ENCODE measurements around the gene VTA1. TPM values are rescaled to one million over a fixed set of nuclear protein-coding genes. Genes with fewer than 3 reads are reported as not detected.
"Not testable (repeated sequence)": the region's sequence is repeated elsewhere in the genome, so short reads cannot be mapped to it uniquely, and the experiment has no call there.

The VTA1 gene
- total RNA-seq, 6 experiments from 2014 or later, result 68.3 to 81.3 (median 77.1) TPM

DNA sequence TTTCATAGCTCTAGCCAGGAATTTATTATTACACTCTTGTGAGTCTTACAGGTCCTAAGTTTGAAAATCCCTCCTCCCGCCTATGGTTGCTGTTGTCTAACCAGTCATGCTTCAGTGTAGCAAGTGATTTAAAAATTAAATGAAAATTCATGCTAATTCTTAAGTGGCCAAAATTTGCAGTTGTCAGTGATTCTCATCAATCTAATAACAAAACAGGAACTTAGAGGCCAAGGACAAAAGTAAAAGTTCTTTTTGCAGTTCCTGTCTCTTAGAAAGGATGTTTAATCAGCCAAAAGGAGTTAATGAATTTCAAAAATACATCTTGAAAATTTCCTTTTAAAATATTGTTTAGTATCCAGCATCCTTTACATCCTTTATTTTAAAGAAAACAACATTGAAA, 36.3 kb downstream of the VTA1 start:
- H3K4me1 Mint-ChIP-seq (ENCODE audit: low read depth), result peaks cover 14% of the 10 kb centered on the region; the same call in 1 of the 2 replicates
- H3K36me3 Mint-ChIP-seq (ENCODE audit: low read depth), result peaks cover 10% of the 10 kb centered on the region
- DNase-seq, result no peak
- H3K4me3 Mint-ChIP-seq, result no peak overlapping the region
- H3K9me3 Mint-ChIP-seq, result no peaks in the 10 kb centered on the region
- no peak overlapping the region for H3K27ac Mint-ChIP-seq
- no peaks in the 10 kb centered on the region; the same call in 1 of the 2 replicates for H3K27me3 Mint-ChIP-seq (ENCODE audit: insufficient read depth)
- TF ChIP-seq, protein P1, sequence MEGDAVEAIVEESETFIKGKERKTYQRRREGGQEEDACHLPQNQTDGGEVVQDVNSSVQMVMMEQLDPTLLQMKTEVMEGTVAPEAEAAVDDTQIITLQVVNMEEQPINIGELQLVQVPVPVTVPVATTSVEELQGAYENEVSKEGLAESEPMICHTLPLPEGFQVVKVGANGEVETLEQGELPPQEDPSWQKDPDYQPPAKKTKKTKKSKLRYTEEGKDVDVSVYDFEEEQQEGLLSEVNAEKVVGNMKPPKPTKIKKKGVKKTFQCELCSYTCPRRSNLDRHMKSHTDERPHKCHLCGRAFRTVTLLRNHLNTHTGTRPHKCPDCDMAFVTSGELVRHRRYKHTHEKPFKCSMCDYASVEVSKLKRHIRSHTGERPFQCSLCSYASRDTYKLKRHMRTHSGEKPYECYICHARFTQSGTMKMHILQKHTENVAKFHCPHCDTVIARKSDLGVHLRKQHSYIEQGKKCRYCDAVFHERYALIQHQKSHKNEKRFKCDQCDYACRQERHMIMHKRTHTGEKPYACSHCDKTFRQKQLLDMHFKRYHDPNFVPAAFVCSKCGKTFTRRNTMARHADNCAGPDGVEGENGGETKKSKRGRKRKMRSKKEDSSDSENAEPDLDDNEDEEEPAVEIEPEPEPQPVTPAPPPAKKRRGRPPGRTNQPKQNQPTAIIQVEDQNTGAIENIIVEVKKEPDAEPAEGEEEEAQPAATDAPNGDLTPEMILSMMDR (IDR thresholded peaks at IDR 0.05), result no peak

DNA sequence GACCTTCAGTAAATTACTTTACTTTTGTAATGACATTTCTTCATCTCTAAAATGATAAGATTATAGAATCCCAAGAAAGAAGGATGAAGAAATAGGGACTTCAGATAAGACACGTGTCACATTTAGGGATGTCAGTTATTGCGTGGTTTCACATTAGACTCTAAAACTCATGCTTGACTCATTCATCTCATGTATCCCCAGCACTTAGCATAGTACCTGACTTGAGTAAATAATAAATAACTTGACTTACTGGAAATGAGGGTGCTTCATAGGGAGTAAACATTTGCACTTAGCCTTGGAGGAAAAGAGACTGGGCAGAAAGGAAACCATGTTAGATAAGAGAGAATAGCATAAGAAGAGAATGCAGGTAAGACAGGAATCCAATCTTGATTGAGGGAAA, 37.2 kb downstream of the VTA1 start:
- no peaks in the 10 kb centered on the region for H3K9me3 Mint-ChIP-seq
- H3K4me1 Mint-ChIP-seq (ENCODE audit: low read depth), result peaks cover 18% of the 10 kb centered on the region; the same call in 1 of the 2 replicates
- no peaks in the 10 kb centered on the region; the same call in 1 of the 2 replicates for H3K27me3 Mint-ChIP-seq (ENCODE audit: insufficient read depth)
- TF ChIP-seq, protein P1 (IDR thresholded peaks at IDR 0.05), result no peak
- no peak overlapping the region for H3K27ac Mint-ChIP-seq
- no peak for DNase-seq
- peaks cover 14% of the 10 kb centered on the region for H3K36me3 Mint-ChIP-seq (ENCODE audit: low read depth)
- no peak overlapping the region for H3K4me3 Mint-ChIP-seq

DNA sequence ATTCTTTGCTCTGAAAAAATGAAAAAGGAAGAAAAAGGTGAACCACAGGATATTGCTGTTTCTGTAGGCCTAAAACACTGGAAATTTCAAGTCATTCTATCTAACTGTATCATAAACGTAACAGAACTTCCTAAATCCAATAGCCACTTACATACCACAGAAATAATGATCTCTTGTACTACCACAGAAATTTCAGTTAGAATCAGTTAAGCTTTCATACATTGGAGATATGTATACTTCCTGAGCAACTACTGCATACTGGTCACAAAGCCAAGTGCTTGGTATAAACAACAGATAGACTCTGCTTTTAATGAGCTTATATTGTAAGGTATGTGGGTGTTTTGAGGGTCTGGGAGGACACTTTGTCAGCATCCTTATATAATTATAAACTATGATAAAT, 38.6 kb downstream of the VTA1 start:
- H3K9me3 Mint-ChIP-seq, result no peaks in the 10 kb centered on the region
- H3K27me3 Mint-ChIP-seq (ENCODE audit: insufficient read depth), result no peaks in the 10 kb centered on the region; the same call in 1 of the 2 replicates
- DNase-seq, result no peak
- peak overlapping the region; percentile 6; the same call in 1 of the 2 replicates for H3K27ac Mint-ChIP-seq
- peaks cover 19% of the 10 kb centered on the region; the same call in 1 of the 2 replicates for H3K4me1 Mint-ChIP-seq (ENCODE audit: low read depth)
- peaks cover 19% of the 10 kb centered on the region for H3K36me3 Mint-ChIP-seq (ENCODE audit: low read depth)
- H3K4me3 Mint-ChIP-seq, result no peak overlapping the region
- TF ChIP-seq, protein P1 (IDR thresholded peaks at IDR 0.05), result no peak

DNA sequence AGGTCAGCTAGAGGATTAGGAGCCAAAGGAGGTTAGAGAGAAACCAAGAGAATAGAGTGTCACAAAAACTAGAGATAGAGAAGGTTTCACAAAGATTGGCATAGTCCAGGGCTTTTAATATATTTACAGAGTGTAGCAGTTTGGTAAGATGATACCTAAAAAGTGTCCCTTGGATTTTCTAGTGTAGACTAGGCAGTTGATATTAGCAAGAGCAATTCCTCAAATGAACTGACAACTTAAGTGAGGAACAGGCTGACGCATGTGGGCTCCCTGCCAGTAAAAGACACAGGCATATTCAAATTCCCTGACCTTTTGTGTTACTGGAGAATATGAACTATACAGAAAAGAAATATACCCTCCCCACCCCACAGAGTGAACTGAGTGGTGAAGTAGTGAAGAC, 40.1 kb downstream of the VTA1 start:
- no peak for DNase-seq

DNA sequence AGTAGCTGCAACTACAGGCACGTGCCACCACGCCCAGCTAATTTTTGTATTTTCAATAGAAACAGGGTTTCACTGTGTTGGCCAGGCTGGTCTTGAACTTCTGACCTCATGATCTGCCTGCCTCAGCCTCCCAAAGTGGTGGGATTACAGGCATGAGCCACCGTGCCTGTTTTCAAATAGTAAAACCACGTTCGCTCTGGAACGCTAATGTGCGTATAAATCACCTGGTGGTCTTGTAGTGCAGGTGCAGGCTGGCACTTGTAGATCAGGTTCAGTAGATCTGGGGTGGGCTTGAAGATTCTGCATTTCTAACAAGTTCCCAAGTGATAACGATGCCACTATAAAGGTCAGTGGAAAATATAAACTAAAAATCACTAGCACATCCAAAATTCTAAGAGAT, 41.3 kb downstream of the VTA1 start:
- peaks cover 19% of the 10 kb centered on the region; the same call in 1 of the 2 replicates for H3K4me1 Mint-ChIP-seq (ENCODE audit: low read depth)
- not testable (repeated sequence) for H3K4me3 Mint-ChIP-seq; H3K9me3 Mint-ChIP-seq; H3K27ac Mint-ChIP-seq; H3K27me3 Mint-ChIP-seq (ENCODE audit: insufficient read depth); DNase-seq
- H3K36me3 Mint-ChIP-seq (ENCODE audit: low read depth), result peaks cover 11% of the 10 kb centered on the region
- TF ChIP-seq, protein P1 (IDR thresholded peaks at IDR 0.05), result peak; percentile 58

More for the DNA sequence above, 40.1 kb downstream of the VTA1 start:
- Mint-ChIP-seq H3K27ac (no peak overlapping the region), H3K36me3 (ENCODE audit: low read depth) (peaks cover 16% of the 10 kb centered on the region), H3K4me3 (no peak overlapping the region), H3K9me3 (no peaks in the 10 kb centered on the region), H3K27me3 (ENCODE audit: insufficient read depth) (no peaks in the 10 kb centered on the region; the same call in 1 of the 2 replicates), H3K4me1 (ENCODE audit: low read depth) (peaks cover 19% of the 10 kb centered on the region; the same call in 1 of the 2 replicates)
- TF ChIP-seq, protein P1 (IDR thresholded peaks at IDR 0.05), result no peak
